OCI-LY3 (cell line): Measurements from ENCODE around the gene MUTYH.

Experiments used
- CTCF ChIP-seq: fragments of 200-600, 300-600 bp; sonication (generic); IDR thresholded peaks from 2 replicates; pipeline ENCODE4 v1.5.1; 2014; ENCODE audit warnings: antibody characterized with exemption, low read length, low read depth
- EZH2phosphoT487 ChIP-seq: fragments of 200-600 bp; shearing (Covaris generic); IDR thresholded peaks from 2 replicates; pipeline ENCODE4 v1.6.1; 2018; ENCODE audit warnings: antibody characterized with exemption, mixed run types, low read depth

- TF ChIP-seq EZH2phosphoT487 (no peak), CTCF (no peak)
Observed at GRCh38 chr1:45331436-45332345, 8.5 kb downstream of the MUTYH start.
